Spleen (tissue), 11 donors: ENCODE data around the gene TTC23L. TPM values are rescaled to one million over a fixed set of nuclear protein-coding genes. Genes with fewer than 3 reads are reported as not detected.

Experiments used
- DNase-seq: peaks from one replicate; pipeline ENCODE4 v3.0.0-alpha.2; 2020
- H3K27ac ChIP-seq, 8 donors: fragments of 200-600 bp; sonication (generic) in 7 of 8; 1 replicate in 4 of 8; 2 replicates in 4 of 8; pipeline versions ENCODE4 v1.5.0 to v1.8.0; 2016 to 2021; ENCODE audit warnings: inconsistent platforms in 4 of 8, mild to moderate bottlenecking in 4 of 8, moderate library complexity in 1 of 8
- H3K27me3 ChIP-seq, 7 donors: fragments of 200-600 bp; sonication (generic) in 6 of 7; replicated peaks in 1 of 7; 1 replicate in 4 of 7; 2 replicates in 3 of 7; pipeline versions ENCODE4 v1.5.0 to v1.8.0; 2016 to 2021; ENCODE audit warnings: inconsistent platforms in 3 of 7, mild to moderate bottlenecking in 1 of 7
- H3K36me3 ChIP-seq, 6 donors: fragments of 200-600 bp; sonication (generic) in 5 of 6; 1 replicate in 4 of 6; 2 replicates in 2 of 6; pipeline versions ENCODE4 v1.5.0 to v1.8.0; 2016 to 2021; ENCODE audit warnings: inconsistent platforms in 2 of 6
- H3K4me1 ChIP-seq, 6 donors: fragments of 200-600 bp; sonication (generic) in 5 of 6; 1 replicate in 3 of 6; 2 replicates in 3 of 6; pipeline versions ENCODE4 v1.5.0 to v1.8.0; 2016 to 2021; ENCODE audit warnings: inconsistent platforms in 3 of 6
- H3K4me3 ChIP-seq, 8 donors: fragments of 200-600 bp; sonication (generic) in 7 of 8; 1 replicate in 4 of 8; 2 replicates in 4 of 8; pipeline versions ENCODE4 v1.5.0 to v1.8.0; 2016 to 2021; ENCODE audit warnings: inconsistent platforms in 4 of 8, mild to moderate bottlenecking in 4 of 8, moderate library complexity in 2 of 8
- H3K9me3 ChIP-seq, 8 donors: fragments of 200-600 bp; sonication (generic) in 7 of 8; 1 replicate in 4 of 8; 2 replicates in 4 of 8; pipeline versions ENCODE4 v1.5.0 to v1.8.0; 2016 to 2021; ENCODE audit warnings: inconsistent platforms in 4 of 8
- CTCF ChIP-seq, 11 experiments: fragments of 200-600 bp in 7 of 11; fragments of 450-650 bp in 4 of 11; sonication (generic) in 4 of 11; IDR thresholded peaks in 8 of 11; conservative IDR thresholded peaks in 3 of 11; 1 replicate in 7 of 11; 2 replicates in 4 of 11; pipeline versions ENCODE4 v1.4.0 to v1.8.0; 2016 to 2021; ENCODE audit warnings: antibody characterized with exemption in 11 of 11, inconsistent platforms in 4 of 11, mild to moderate bottlenecking in 1 of 11
- POLR2A ChIP-seq, 3 donors: fragments of 450-650 bp; IDR thresholded peaks; one replicate each; pipeline ENCODE4 v1.5.1; 2017; ENCODE audit warnings: antibody characterized with exemption in 3 of 3, mild to moderate bottlenecking in 1 of 3
- POLR2AphosphoS5 ChIP-seq, 3 donors: sonication (generic); formaldehyde crosslinking; IDR thresholded peaks; one replicate each; pipeline ENCODE4 v1.5.1; 2017; ENCODE audit warnings: antibody characterized with exemption in 3 of 3
- WGBS, 5 donors: extraction: QIAGEN DNeasy Blood & Tissue Kit in 3 of 5; methylation state at CpG; one replicate each; pipeline versions ENCODE4 v1.1.5 to v1.1.7; 2013 to 2018; 5-methylcytosine and 5-hydroxymethylcytosine counted together
- intact Hi-C: fragments of 100-400 bp; cut with DNase I; formaldehyde crosslinking; loops from one replicate; pipeline ENCODE4 v1.15.0; 2023; ENCODE audit warnings: low total_unique reads
- polyA plus RNA-seq, 3 donors: library from polyadenylated mRNA; stranded (reverse); fragments of 200-250 nt; gene quantifications; one replicate each; pipeline ENCODE4 v1.2.1, GENCODE V29; 2013
- total RNA-seq, 7 donors: library from RNA; depleted of rRNA in 3 of 7; stranded (reverse); fragments of >200 nt in 3 of 7; fragmentation: NEBNext Ultra II Directional in 4 of 7; extraction: Animal tissue kit (Norgen Biotek cat#: 25700) in 4 of 7; gene quantifications; one replicate each; pipeline versions ENCODE4 v1.1.0 to v1.2.1, GENCODE V29; 2016 to 2021
- donor health status: healthy with polysubstance abuse.
- donor health status: DM: no; HTN: no; CAD: no; lungs with moderate emphysema.
- donor health status: DM: no; HTN: no; CAD: no.
- donor health status: Bipolar disorder and iron deficiency.
- donor health status: healthy.
- donor health status: DM: no; HTN: no; CAD: no.
- donor health status: DM: yes; HTN: yes; CAD: no.

The TTC23L gene
- total and polyA plus RNA-seq, 10 donors = 0.07 to 0.42 (median 0.24) TPM; not detected in 4

GRCh38 chr5:34894716-34895115, 55.8 kb downstream of the TTC23L start:
- Histone ChIP-seq H3K4me3 (no peak overlapping the region), H3K9me3 (no peaks in the 10 kb centered on the region), H3K27ac (no peak overlapping the region), H3K27me3 (no peaks in the 10 kb centered on the region), H3K4me1 (peaks cover 0 to 5% (median 0%) of the 10 kb centered on the region in 6 donors), H3K36me3 (no peaks in the 10 kb centered on the region)
- TF ChIP-seq POLR2AphosphoS5 (IDR thresholded peaks at IDR 0.05) = no peak
- no peak for TF ChIP-seq CTCF (IDR thresholded peaks at IDR 0.05 in 8 of 11, conservative IDR thresholded peaks at IDR 0.05 in 3 of 11)
- no peak for TF ChIP-seq POLR2A (IDR thresholded peaks at IDR 0.05)
- DNase-seq = no peak
- intact Hi-C loops = loop anchor here (5.0 to 10.0 kb wide), 2 partner anchors 372 to 410 kb away; no protein-coding TSS in a partner anchor
- 94 to 100% (median 96%) methylated on average over 1 of the region's 1 CpG for WGBS, 5 donors

GRCh38 chr5:34895641-34896419, 56.9 kb downstream of the TTC23L start:
- no peak overlapping the region for H3K27ac ChIP-seq
- no peaks in the 10 kb centered on the region for H3K36me3 ChIP-seq
- TF ChIP-seq CTCF (IDR thresholded peaks at IDR 0.05 in 8 of 11, conservative IDR thresholded peaks at IDR 0.05 in 3 of 11) = no peak
- TF ChIP-seq POLR2A (IDR thresholded peaks at IDR 0.05) = no peak
- no peak for TF ChIP-seq POLR2AphosphoS5 (IDR thresholded peaks at IDR 0.05)
- DNase-seq = no peak
- intact Hi-C loops = loop anchor here (5.0 to 10.0 kb wide), 2 partner anchors 374 to 411 kb away; no protein-coding TSS in a partner anchor
- H3K4me3 ChIP-seq = no peak overlapping the region
- 91 to 98% (median 95%) methylated on average over 2 of the region's 2 CpGs for WGBS, 5 donors
- no peaks in the 10 kb centered on the region for H3K27me3 ChIP-seq
- H3K4me1 ChIP-seq = peaks cover 0 to 5% (median 0%) of the 10 kb centered on the region in 6 donors
- no peaks in the 10 kb centered on the region for H3K9me3 ChIP-seq

GRCh38 chr5:34897646-34898045, 58.7 kb downstream of the TTC23L start:
- Histone ChIP-seq H3K9me3 (no peaks in the 10 kb centered on the region), H3K27ac (no peak overlapping the region), H3K4me1 (peaks cover 0 to 5% (median 0%) of the 10 kb centered on the region in 6 donors), H3K27me3 (no peaks in the 10 kb centered on the region), H3K36me3 (peaks cover 0 to 9% (median 0%) of the 10 kb centered on the region in 6 donors), H3K4me3 (no peak overlapping the region)
- TF ChIP-seq CTCF (IDR thresholded peaks at IDR 0.05 in 8 of 11, conservative IDR thresholded peaks at IDR 0.05 in 3 of 11) (no peak), POLR2AphosphoS5 (IDR thresholded peaks at IDR 0.05) (no peak), POLR2A (IDR thresholded peaks at IDR 0.05) (no peak)
- DNase-seq = no peak
- intact Hi-C loops = loop anchor here (5.0 to 10.0 kb wide), 2 partner anchors 375 to 413 kb away; no protein-coding TSS in a partner anchor

GRCh38 chr5:34898258-34898895, 59.4 kb downstream of the TTC23L start:
- peaks cover 0 to 9% (median 0%) of the 10 kb centered on the region in 6 donors for H3K36me3 ChIP-seq
- intact Hi-C loops = loop anchor here (5.0 to 10.0 kb wide), 2 partner anchors 376 to 414 kb away; no protein-coding TSS in a partner anchor
- H3K4me3 ChIP-seq = no peak overlapping the region
- peaks cover 0 to 5% (median 0%) of the 10 kb centered on the region in 6 donors for H3K4me1 ChIP-seq
- H3K27me3 ChIP-seq = no peaks in the 10 kb centered on the region
- H3K27ac ChIP-seq = no peak overlapping the region
- no peaks in the 10 kb centered on the region for H3K9me3 ChIP-seq
- 1 to 6% (median 3%) methylated on average over 3 of the region's 3 CpGs for WGBS, 5 donors
- TF ChIP-seq POLR2A (IDR thresholded peaks at IDR 0.05) (no peak), POLR2AphosphoS5 (IDR thresholded peaks at IDR 0.05) (no peak), CTCF (IDR thresholded peaks at IDR 0.05 in 8 of 11, conservative IDR thresholded peaks at IDR 0.05 in 3 of 11) (peak in 10 of 11 experiments; percentile 45 to 86 (median 80))
- DNase-seq = peak; percentile 77
